ENCODE data around the gene STAT5B.
"Not testable (repeated sequence)": the region's sequence is repeated elsewhere in the genome, so short reads cannot be mapped to it uniquely, and the experiment has no call there.

STAT5B gene

DNA sequence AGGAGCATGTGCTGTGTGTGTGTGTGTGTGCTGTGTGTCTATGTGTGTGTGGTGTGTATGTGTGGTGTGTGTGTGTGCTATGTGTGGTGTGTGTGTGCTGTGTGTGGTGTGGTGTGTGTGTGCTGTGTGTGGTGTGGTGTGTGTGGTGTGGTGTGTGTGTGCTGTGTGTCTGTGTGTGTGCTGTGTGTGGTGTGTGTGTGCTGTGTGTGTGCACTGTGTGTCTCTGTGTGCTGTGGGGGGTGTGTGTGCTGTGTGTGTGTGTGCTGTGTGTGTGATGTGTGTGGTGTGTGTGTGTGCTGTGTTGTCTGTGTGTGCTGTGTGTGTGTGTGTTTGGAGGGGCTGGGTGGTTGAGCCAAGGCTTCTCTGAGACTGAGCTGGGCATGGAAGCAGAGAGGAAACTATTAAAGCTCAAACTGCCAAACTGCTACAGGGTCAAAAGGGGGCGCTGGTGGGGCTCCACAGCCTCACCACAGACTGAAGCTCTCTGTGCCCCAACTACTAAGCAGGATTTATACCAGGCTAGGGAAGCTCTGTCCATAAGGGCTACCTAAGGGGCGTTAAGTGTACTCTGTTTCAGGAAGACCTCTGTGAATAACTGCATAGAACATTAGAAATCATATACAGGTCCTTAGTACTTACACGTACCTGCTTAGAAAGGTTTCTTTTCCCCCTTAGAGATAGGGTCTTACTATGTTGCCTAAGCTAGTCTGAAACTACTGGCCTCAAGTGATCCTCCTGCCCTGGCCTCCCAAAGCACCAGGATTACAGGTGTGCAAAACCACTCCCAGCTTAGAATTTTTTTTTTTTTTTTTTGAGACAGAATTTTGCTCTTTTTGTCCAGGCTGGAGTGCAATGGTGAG lies 54.1 kb downstream of the STAT5B start:
- Histone ChIP-seq H3K4me3 (ENCODE audit: low read length) (no peak overlapping the region), H3K36me3 (ENCODE audit: control insufficient read depth, insufficient read depth, low read length, severe bottlenecking) (peaks cover 47% of the 10 kb centered on the region), H3K4me1 (ENCODE audit: control insufficient read depth, insufficient read depth, low read length) (no peaks in the 10 kb centered on the region), H3K9ac (ENCODE audit: low read length) (no peak overlapping the region), H3K9me3 (ENCODE audit: control insufficient read depth, low read length) (no peaks in the 10 kb centered on the region), H3K27me3 (replicated peaks; ENCODE audit: control insufficient read depth, insufficient read depth, low read length) (no peaks in the 10 kb centered on the region)
- DNase-seq (ENCODE audit: low read depth), result peak; percentile 62

DNA sequence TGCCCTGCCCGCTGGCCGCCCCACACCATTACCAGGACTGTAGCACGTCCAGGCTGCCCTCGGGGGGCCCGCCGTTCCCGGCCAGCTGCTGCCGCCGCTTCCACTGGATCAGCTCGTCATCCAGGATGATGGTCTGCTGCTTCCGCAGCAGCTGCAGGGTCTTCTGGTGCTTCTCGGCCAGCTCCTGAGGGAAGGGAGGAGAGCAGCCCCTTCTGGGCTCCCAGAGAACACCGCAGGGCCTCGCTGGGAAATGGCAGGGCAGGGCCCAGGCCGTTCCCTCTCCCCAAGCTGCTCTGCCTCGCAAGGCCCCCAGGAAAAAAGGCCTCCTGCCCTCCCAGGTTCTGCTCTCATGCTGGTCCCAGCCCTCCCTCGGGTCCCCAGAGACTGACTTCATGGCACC lies 56.9 kb downstream of the STAT5B start:
- H3K9me3 ChIP-seq (ENCODE audit: control insufficient read depth, low read length); H3K27me3 ChIP-seq (replicated peaks; ENCODE audit: control insufficient read depth, insufficient read depth, low read length); H3K4me1 ChIP-seq (ENCODE audit: control insufficient read depth, insufficient read depth, low read length); H3K9ac ChIP-seq (ENCODE audit: low read length); H3K4me3 ChIP-seq (ENCODE audit: low read length); DNase-seq (ENCODE audit: low read depth): not testable (repeated sequence)
- peaks cover 57% of the 10 kb centered on the region for H3K36me3 ChIP-seq (ENCODE audit: control insufficient read depth, insufficient read depth, low read length, severe bottlenecking)

DNA sequence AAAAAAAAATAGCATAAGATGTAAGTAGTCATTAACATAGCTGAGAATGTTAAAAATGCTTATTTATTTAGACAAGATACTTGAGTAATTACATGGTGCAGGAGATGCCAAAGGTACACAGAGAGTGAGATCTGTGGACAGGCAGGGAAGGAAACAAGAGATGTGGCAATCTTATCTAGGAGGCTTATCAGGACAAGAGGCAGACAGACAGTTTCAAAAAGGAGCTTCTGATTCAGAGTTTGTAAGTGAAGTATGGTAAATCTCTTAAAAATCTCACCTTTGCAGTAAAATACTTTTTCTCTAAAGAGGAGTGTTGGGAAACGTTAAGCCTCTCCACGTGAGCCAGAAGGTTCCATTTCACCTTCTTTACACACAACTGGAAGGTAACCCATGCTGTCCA lies 62.0 kb downstream of the STAT5B start:
- Histone ChIP-seq H3K4me1 (ENCODE audit: control insufficient read depth, insufficient read depth, low read length) (peaks cover 36% of the 10 kb centered on the region), H3K4me3 (ENCODE audit: low read length) (no peak overlapping the region), H3K27me3 (replicated peaks; ENCODE audit: control insufficient read depth, insufficient read depth, low read length) (no peaks in the 10 kb centered on the region), H3K36me3 (ENCODE audit: control insufficient read depth, insufficient read depth, low read length, severe bottlenecking) (peaks cover 53% of the 10 kb centered on the region), H3K9ac (ENCODE audit: low read length) (no peak overlapping the region), H3K9me3 (ENCODE audit: control insufficient read depth, low read length) (no peaks in the 10 kb centered on the region)
- DNase-seq (ENCODE audit: low read depth), result no peak

DNA sequence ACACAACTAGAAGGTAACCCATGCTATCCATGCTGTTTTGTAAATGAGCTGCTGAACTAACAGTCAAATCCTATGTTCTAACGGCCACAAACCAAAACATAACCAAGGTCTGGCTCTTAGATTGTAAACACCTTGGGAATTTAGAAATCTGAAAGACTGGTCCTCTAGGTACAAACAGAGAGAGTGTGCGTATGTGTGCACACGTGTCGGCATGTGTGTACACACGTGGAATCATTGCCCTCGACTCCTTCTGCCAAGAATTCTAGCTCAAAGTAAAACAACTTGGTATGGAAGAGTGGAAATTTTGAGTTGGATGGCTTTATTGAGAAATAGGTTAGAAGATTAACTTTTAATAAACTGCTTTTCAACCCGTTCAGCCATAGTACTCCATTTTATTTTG lies 63.8 kb downstream of the STAT5B start:
- Histone ChIP-seq H3K27me3 (replicated peaks; ENCODE audit: control insufficient read depth, insufficient read depth, low read length) (no peaks in the 10 kb centered on the region), H3K36me3 (ENCODE audit: control insufficient read depth, insufficient read depth, low read length, severe bottlenecking) (peaks cover 47% of the 10 kb centered on the region), H3K9ac (ENCODE audit: low read length) (peak overlapping the region; percentile 0), H3K4me3 (ENCODE audit: low read length) (no peak overlapping the region), H3K9me3 (ENCODE audit: control insufficient read depth, low read length) (no peaks in the 10 kb centered on the region), H3K4me1 (ENCODE audit: control insufficient read depth, insufficient read depth, low read length) (peaks cover 36% of the 10 kb centered on the region)
- DNase-seq (ENCODE audit: low read depth), result no peak

DNA sequence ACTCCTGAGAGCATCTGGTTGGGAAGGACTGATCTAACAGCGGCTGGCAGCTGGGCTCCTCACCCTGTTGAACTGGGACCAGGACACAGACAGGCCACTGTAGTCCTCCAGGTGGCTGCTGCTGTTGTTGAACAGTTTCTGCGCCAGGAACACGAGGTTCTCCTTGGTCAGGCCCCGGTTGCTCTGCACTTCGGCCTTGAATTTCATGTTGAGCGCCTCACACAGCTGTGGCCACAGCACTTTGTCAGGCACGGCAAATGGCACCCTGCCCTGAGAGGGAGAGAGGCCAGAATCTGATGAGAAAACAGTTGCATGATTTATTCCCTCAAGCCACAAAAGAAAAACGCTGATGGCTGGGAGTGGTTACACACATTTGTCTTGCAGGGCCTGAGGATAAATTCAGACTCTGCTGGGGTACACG lies 64.3 kb downstream of the STAT5B start:
- peaks cover 47% of the 10 kb centered on the region for H3K36me3 ChIP-seq (ENCODE audit: control insufficient read depth, insufficient read depth, low read length, severe bottlenecking)
- not testable (repeated sequence) for H3K9me3 ChIP-seq (ENCODE audit: control insufficient read depth, low read length); H3K27me3 ChIP-seq (replicated peaks; ENCODE audit: control insufficient read depth, insufficient read depth, low read length); DNase-seq (ENCODE audit: low read depth); H3K4me3 ChIP-seq (ENCODE audit: low read length)
- peaks cover 36% of the 10 kb centered on the region for H3K4me1 ChIP-seq (ENCODE audit: control insufficient read depth, insufficient read depth, low read length)
- H3K9ac ChIP-seq (ENCODE audit: low read length), result peak overlapping the region; percentile 66

GRCh38 chr17:42210046-42210445 lies 66.1 kb downstream of the STAT5B start:
- Histone ChIP-seq H3K36me3 (ENCODE audit: control insufficient read depth, insufficient read depth, low read length, severe bottlenecking) (peaks cover 50% of the 10 kb centered on the region), H3K4me1 (ENCODE audit: control insufficient read depth, insufficient read depth, low read length) (peaks cover 36% of the 10 kb centered on the region), H3K9me3 (ENCODE audit: control insufficient read depth, low read length) (no peaks in the 10 kb centered on the region), H3K4me3 (ENCODE audit: low read length) (no peak overlapping the region), H3K9ac (ENCODE audit: low read length) (no peak overlapping the region), H3K27me3 (replicated peaks; ENCODE audit: control insufficient read depth, insufficient read depth, low read length) (no peaks in the 10 kb centered on the region)
- no peak for DNase-seq (ENCODE audit: low read depth)

DNA sequence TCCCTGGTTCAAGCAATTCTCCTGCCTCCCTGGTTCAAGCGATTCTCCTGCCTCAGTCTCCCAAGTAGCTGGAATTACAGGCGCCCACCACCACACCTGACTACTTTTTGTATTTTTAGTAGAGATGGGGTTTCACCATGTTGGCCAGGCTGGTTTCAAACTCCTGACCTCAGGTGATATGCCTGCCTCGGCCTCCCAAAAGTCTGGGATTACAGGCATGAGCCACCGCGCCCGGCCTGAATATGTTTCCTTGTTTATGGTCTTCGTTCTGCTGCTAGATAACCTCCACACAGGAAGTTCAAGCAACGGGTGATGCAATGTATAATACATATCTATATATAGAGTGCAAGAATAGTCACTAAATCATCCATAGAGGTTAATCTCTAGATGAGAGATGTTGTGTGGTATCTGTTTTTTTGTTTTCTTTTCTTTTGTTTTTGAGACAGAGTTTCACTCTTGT lies 70.0 kb downstream of the STAT5B start:
- not testable (repeated sequence) for H3K4me1 ChIP-seq (ENCODE audit: control insufficient read depth, insufficient read depth, low read length); H3K27me3 ChIP-seq (replicated peaks; ENCODE audit: control insufficient read depth, insufficient read depth, low read length); H3K4me3 ChIP-seq (ENCODE audit: low read length); H3K9me3 ChIP-seq (ENCODE audit: control insufficient read depth, low read length); DNase-seq (ENCODE audit: low read depth); H3K9ac ChIP-seq (ENCODE audit: low read length)
- peaks cover 69% of the 10 kb centered on the region for H3K36me3 ChIP-seq (ENCODE audit: control insufficient read depth, insufficient read depth, low read length, severe bottlenecking)

- DNase-seq (ENCODE audit: low read depth), result no peak
- Histone ChIP-seq H3K4me1 (ENCODE audit: control insufficient read depth, insufficient read depth, low read length) (no peaks in the 10 kb centered on the region), H3K36me3 (ENCODE audit: control insufficient read depth, insufficient read depth, low read length, severe bottlenecking) (peaks cover 61% of the 10 kb centered on the region), H3K4me3 (ENCODE audit: low read length) (no peak overlapping the region), H3K9me3 (ENCODE audit: control insufficient read depth, low read length) (no peaks in the 10 kb centered on the region), H3K27me3 (replicated peaks; ENCODE audit: control insufficient read depth, insufficient read depth, low read length) (no peaks in the 10 kb centered on the region), H3K9ac (ENCODE audit: low read length) (no peak overlapping the region)
Observed at GRCh38 chr17:42203354-42203753, 72.8 kb downstream of the STAT5B start.

DNA sequence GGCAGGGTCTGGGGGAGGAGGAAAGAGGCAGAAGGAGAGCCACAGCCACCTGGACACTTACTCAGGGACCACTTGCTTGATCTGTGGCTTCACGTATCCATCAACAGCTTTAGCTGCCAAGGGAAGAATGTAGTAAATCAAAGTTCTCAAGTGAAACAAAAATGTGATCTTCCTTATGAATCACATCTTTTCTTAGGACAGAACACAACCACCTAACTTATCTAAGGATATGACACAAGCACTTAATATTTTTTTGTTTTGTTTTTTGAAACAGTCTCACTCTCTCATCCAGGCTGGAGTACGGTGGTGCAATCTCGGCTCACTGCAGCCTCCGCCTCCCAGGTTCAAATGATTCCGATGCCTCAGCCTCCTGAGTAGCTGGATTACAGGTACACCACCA lies 73.5 kb downstream of the STAT5B start:
- no peak overlapping the region for H3K4me3 ChIP-seq (ENCODE audit: low read length)
- H3K4me1 ChIP-seq (ENCODE audit: control insufficient read depth, insufficient read depth, low read length), result no peaks in the 10 kb centered on the region
- DNase-seq (ENCODE audit: low read depth), result no peak
- no peaks in the 10 kb centered on the region for H3K27me3 ChIP-seq (replicated peaks; ENCODE audit: control insufficient read depth, insufficient read depth, low read length)
- peaks cover 60% of the 10 kb centered on the region for H3K36me3 ChIP-seq (ENCODE audit: control insufficient read depth, insufficient read depth, low read length, severe bottlenecking)
- no peak overlapping the region for H3K9ac ChIP-seq (ENCODE audit: low read length)
- H3K9me3 ChIP-seq (ENCODE audit: control insufficient read depth, low read length), result no peaks in the 10 kb centered on the region

DNA sequence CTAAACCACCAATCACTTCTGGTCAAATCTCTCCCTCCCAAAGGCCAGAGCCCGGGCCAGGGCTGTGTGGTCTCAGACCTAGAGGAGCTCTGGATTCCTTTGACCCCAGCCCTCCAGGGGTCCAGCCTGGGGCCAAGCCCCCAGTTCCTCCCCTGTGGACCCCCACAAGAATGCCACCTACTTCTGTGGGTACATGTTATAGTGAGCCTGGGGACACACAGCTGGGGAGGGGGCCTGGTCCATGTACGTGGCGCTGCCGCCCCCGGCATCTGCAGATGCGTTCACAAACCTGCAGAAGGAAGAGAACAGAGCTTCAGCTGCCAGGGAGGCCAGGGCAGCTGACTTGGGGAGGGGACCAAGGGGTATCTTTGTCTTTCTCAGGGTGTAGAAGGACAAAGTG lies 74.0 kb downstream of the STAT5B start:
- DNase-seq (ENCODE audit: low read depth), result no peak
- Histone ChIP-seq H3K36me3 (ENCODE audit: control insufficient read depth, insufficient read depth, low read length, severe bottlenecking) (peaks cover 55% of the 10 kb centered on the region), H3K9me3 (ENCODE audit: control insufficient read depth, low read length) (no peaks in the 10 kb centered on the region), H3K4me3 (ENCODE audit: low read length) (no peak overlapping the region), H3K4me1 (ENCODE audit: control insufficient read depth, insufficient read depth, low read length) (no peaks in the 10 kb centered on the region), H3K9ac (ENCODE audit: low read length) (no peak overlapping the region), H3K27me3 (replicated peaks; ENCODE audit: control insufficient read depth, insufficient read depth, low read length) (no peaks in the 10 kb centered on the region)

DNA sequence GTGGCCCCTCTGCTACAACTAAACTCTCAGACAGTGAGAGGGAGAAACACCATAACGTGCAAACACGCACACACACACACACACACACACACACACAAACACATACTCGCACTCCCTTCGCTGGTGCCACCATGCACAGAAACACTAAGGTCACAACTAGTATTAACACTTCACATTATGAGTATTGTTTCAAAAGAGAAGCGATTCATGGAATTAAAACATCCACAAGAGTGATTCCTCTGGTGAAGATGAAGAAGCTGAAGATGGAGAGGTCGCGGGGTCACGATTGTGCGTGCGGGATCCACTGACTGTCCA lies 74.8 kb downstream of the STAT5B start:
- no peaks in the 10 kb centered on the region for H3K9me3 ChIP-seq (ENCODE audit: control insufficient read depth, low read length)
- H3K4me1 ChIP-seq (ENCODE audit: control insufficient read depth, insufficient read depth, low read length), result no peaks in the 10 kb centered on the region
- H3K4me3 ChIP-seq (ENCODE audit: low read length), result no peak overlapping the region
- DNase-seq (ENCODE audit: low read depth), result no peak
- peaks cover 47% of the 10 kb centered on the region for H3K36me3 ChIP-seq (ENCODE audit: control insufficient read depth, insufficient read depth, low read length, severe bottlenecking)
- no peak overlapping the region for H3K9ac ChIP-seq (ENCODE audit: low read length)
- H3K27me3 ChIP-seq (replicated peaks; ENCODE audit: control insufficient read depth, insufficient read depth, low read length), result no peaks in the 10 kb centered on the region
